Stimulated activated CD4-positive, alpha-beta T cell treated with anti-CD3 and anti-CD28 coated beads, TNF-alpha, amount 100 ng/mL, for 48 hours (primary cell): ENCODE data around the gene SHC3.

Source experiments
- DNase-seq, 3 donors: peaks; one replicate each; pipeline ENCODE4 v3.0.0-alpha.2; 2020; ENCODE audit warnings: low read depth in 3 of 3

The SHC3 gene

DNA sequence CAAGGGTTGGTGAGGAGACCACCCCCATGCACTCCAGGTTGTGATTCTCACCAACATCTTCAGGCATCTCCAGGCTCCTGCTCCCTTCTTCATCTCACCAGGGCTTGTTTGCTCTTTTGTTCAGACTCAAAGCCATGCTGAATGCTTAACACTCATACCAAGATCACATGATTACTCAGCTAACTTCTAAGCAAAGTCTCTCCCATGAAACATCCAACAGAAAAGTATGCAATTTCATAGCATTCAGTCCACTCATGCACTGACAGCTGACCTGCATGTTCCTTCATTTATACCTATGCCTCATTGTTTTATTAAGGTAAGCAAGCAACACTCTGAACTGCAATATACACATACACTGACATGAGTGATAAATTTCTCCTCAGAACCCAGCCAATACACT is 69.0 kb downstream of the SHC3 start:
- no peak for DNase-seq

DNA sequence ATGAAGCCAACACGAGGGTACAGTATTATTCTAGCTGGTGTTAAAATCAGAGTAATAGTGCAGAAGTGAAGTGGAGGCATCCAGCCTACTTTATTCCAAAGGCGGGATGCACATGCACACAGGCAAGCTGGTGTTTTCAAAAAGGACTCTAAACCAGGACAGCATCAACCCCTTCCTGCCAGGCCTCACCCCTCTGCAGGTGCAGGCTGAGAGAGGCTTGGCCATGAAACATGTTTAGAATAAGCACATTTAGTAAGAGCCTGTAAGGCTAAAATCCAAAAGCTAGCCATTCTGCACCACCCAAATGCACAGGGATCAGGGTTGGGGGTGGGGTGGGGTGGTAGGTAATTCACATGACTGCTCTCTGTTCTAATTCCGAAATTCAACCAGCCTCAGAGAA is 71.2 kb downstream of the SHC3 start:
- DNase-seq = no peak

DNA sequence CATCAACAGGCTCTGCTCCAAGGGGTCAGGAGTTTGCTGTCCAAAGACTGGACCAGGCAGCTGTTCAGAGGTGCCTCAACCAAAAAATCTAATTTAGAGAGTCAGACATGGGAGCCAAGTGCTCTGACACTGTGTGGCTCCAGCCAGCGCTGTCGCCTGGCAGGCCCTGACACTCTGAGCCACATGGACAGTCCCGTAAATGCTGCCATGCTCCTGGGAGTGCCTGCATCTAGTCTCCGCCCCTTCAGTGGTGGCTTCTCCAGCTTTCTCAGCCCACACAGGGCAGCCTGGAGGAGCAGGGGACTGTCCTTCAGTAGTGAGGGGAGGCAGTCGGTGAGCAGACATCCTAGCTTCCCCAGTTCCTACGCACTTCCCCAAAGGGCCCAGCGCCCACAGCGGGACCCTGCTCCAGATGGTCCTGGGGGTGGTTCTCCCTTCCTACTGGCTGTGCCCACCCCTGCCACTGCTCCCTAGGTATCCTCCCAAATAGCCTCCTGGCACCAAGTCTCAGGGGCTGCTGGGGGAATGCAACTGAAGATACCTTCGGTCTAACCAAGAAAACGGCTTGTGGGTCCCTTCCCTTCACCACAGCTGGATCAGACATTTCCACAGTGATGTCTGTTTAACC is 72.3 kb downstream of the SHC3 start:
- no peak for DNase-seq

- no peak for DNase-seq
These were observed 73.8 kb downstream of the SHC3 start for GRCh38 chr9:89104821-89105220.

- DNase-seq = no peak
These were observed 81.4 kb downstream of the SHC3 start for GRCh38 chr9:89097219-89097618.

- DNase-seq = no peak
These were observed 81.8 kb downstream of the SHC3 start for GRCh38 chr9:89096807-89097206.

- DNase-seq = no peak
These were observed 82.7 kb downstream of the SHC3 start for GRCh38 chr9:89095761-89096528.

DNA sequence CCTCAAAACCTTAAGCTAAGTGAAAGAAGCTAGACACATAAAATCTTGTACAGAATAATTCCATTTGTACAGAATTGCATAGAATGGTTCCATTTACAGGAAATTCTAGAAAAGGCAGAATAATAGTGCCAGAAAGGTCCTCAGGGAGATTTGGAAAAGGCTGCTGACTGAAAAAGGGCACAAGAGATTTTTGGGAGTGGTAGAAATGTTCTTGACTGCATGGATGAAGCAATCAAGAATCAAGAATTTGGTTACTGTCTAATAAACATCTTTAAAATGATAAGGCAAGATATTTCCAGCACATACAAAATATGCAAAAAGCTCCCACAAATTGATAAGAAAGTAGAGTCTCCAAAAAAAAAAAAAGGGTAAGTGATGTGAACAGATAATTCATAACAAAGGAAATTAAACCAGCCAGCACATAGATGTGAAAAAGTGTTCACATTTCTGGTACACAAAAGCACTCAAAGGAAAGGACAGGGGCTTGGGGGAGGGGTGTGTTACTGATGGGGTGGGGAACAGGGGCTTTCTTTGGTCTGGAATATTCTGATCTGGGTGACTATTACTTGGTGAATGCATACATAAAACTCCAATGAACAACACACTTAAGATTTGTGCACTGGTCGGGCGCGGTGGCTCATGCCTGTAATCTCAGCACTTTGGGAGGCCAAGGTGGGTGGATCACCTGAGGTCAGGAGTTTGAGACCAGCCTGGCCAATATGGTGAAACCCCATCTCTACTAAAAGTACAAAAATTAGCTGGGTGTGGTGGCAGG is 85.2 kb downstream of the SHC3 start:
- DNase-seq = no peak

DNA sequence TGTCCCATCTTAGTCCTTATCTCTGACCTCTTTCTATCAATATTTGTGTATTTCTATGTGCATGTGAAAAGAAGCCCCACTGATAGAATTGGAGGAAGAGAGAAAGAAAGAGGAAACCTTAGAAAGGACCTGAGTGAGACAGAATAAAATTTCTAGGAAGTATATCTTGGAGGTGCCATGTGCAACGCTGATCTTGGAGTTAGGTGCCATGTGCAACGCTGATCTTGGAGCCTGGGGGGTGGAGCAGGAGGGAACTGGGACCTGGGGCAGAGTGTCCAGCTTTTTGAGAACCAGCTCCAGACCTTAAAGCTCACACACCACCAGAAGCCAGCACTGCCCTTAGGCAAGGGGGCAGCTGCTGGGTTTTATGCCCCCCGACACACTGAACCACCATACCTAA is 89.4 kb downstream of the SHC3 start:
- no peak for DNase-seq

GRCh38 chr9:89083626-89084025 is 95.0 kb downstream of the SHC3 start:
- no peak for DNase-seq

DNA sequence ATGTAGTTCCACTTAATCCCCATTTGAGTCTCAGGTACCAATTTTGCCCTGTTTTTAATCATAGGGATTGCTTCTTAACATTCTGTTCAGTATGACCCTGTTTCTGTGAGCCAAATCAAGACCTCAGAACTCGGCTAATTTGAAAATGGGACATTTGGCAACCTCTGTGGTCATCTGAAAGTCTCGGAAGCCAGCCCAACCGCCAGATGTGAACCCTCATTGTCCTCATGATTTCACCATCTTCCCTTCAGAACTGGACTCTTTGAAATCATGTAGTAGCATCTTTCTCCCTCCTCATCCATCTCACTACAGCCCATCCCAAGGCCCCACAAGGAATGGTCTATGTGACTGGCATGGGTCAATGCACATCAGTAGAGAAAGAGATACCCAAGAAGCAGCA is 98.4 kb downstream of the SHC3 start:
- DNase-seq = no peak

DNA sequence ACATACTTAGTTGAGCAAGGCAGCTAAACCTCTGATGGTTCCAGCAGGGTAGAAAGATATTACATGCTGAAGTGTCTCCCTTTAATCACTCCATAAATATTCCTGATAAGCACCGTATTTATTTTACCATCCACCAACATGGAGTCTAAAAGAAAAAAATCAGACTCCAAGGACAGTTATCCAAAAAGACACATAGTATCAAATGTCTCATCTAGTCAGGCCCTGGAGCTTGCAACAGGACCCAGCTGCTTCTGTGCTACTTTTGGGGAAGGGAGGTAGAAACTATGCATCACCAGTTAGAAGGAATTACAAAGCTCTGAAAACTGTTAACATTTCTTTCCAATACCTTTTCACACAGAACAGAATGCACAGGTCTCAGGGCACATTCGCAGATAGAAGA is 99.2 kb downstream of the SHC3 start:
- no peak for DNase-seq

DNA sequence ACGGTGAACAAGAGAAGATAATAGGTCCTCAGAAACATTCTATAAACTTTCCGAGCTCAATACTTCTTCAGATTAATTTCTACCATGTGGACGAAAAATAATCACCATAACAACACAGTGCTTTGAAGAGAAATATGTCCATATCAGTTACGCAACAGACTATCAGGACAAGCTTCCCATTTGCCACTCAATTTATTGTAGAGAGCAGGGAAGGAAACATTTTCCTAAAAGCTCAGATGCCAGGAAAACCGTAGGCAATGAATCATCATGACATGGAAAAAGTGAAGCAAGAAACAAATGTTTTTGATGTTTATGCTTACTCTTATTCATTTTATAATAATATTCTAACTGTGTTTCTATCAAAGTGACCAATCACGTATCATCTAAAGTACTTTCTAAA is 99.8 kb downstream of the SHC3 start:
- DNase-seq = no peak

DNA sequence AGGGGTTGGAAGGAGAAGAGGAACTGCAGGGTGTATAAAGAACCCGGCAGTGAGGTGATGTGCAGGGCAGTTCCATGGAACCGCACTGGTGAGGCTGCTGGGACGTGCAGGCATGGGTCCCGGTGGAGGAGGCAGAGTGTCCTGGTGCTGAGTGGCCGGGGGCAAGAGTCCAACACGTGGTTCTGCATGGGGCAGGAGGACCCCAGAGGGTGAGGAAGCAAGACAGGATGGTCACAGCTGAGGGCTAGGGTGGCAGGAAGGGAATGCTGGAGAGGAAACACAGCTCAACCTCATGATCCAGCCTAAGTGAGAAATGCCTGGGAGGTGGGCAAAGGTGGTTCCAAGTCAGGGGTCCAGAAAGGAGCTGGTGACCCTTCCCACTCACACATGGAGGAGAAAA is 100.2 kb downstream of the SHC3 start:
- DNase-seq = no peak

- DNase-seq = no peak
These were observed 101.1 kb downstream of the SHC3 start for GRCh38 chr9:89077519-89077918.

DNA sequence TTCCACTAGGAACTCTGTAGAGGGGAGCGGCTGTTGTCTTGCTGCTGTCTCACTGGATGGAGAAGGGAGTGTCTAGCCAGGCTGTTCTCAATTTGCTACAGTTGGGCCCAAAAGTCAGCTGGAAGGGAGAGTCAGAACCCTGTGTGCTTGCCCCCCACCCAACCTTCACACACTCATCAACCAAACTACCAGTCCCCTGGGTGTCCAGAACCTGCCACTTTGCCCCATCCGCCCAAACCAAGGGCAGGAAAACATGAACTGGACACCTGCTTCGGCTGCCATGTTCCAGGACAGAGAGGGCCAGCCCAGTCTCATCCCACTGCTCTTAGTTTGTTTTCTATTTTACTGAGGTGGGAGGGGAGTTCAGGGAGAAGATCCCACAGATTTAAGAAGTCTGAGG is 105.2 kb downstream of the SHC3 start:
- no peak for DNase-seq

- DNase-seq = no peak
These were observed 107.0 kb downstream of the SHC3 start for GRCh38 chr9:89071591-89071990.

DNA sequence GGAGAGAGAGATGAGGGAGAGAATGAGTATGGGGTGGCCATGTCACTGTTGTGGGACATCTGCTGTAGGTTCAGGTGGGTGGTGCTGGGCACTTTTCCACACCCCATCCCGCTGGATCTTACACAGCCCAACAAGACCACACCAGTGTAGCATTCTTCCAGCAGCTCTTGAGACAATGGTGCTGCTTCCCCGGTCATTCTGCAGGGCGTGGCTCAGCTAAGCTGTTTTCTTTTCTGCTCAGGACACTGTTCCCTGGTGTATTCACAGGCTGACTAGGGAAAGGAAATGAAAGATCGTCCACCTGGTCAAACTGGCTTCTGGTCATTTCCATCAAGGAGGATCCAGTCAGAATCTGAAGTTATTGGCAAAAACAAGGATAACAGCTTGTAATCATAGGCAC is 111.8 kb downstream of the SHC3 start:
- no peak for DNase-seq

DNA sequence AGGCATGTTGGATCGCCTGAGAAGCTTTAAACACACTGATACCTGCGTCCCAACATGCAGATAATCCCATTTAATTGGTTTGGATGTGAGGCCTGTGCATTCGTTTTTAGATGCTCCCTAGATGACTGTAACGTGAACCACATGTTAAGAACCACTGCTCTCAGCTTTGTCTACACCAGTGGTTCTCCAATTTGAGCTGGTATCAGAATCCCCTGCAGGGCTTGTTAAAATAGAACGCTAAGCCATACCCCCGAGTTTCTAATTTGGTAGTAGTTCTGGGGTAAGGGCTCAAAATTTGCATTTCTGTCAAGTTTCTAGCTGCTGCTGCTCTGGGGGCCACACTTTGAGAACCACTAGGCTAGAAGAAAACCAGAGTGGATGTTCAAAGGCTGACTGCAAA is 112.7 kb downstream of the SHC3 start:
- DNase-seq = no peak

DNA sequence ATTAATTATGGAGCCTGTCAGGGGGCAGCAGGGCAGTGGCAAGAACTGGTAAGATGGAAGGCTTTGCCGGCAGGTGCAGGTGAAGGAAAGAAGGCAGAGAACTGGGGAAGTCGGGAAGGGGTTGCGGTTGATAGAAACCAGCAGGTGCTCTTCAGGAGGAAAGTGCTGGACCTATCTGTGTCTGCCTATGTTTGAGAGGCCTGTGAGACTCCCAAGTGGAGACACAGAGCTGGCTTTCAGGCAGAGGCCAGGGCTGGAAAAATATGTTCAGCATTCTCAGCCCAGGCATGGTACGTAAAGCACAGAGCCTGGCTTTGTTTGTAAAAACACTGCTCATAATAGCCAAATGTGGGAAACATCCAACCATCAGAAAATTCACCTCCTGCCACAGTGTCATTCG is 117.8 kb downstream of the SHC3 start:
- DNase-seq = no peak

GRCh38 chr9:89059925-89060506 is 118.6 kb downstream of the SHC3 start:
- no peak for DNase-seq

DNA sequence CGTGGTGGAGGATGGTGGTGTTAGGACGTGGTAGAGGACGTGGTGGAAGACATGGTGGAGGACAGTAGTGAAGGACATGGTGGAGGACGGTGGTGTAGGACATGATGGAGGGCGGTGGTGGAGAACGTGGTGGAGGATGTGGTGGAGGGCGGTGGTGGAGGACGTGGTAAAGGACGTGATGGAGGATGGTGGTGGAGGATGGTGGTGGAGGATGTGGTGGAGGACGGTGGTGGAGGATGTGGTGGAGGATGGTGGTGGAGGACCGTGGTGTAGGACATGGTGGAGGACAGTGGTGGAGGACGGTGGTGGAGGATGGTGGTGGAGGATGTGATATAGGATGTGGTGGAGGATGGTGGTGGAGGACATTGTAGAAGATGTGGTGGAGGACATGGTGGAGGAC is 119.7 kb downstream of the SHC3 start:
- DNase-seq = no peak
